ENCODE results near the gene EXOSC10.
A peak's percentile ranks its signal among the peaks of the same experiment; 100 is the strongest.

Gene EXOSC10

DNA sequence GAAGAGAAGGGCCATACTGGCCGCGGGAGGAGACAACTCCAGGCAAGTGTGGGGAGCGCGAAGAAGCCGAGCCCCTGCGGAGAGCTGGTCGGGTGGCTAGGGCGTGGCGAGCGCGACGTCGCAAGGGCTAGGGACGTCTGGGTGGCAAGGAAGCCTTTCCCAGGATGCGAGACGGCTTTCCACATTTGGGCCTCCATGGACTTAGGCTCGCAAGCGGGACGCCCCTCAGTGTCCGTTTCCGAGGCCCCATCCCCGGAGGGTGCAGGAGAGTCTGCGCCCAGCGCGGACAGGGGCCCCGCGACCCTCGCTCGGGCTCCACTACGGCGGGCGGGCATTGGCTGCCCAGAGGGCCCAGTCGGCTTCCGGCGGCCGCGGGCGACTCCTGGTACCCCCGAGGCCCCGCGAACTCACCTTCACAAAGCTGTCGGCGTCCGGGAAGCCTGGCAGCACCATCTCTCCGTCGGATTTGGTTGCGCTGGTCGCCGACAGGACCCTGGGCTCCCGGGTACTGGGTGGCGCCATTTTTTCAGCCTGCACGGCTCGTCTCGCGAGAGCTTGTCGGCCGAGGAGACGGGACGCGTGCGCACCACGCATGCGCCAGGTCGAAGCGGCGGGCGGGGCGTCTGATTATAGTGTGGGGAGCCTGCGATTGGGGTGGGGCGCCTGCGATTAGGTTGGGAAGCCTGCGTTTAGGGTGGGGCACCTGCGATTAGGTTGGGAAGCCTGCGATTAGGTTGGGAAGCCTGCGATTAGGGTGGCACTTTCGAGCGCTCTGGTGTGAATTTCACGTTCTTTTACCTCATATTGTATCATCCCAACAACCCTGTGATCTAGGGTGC is at the start of gene EXOSC10:
Gene EXOSC10 (minus strand): TSS at position 560 of the 839 bp plus-strand sequence. CDS start 38 bp downstream, at position 522.
- DNase-seq: peak; percentile 92

DNA sequence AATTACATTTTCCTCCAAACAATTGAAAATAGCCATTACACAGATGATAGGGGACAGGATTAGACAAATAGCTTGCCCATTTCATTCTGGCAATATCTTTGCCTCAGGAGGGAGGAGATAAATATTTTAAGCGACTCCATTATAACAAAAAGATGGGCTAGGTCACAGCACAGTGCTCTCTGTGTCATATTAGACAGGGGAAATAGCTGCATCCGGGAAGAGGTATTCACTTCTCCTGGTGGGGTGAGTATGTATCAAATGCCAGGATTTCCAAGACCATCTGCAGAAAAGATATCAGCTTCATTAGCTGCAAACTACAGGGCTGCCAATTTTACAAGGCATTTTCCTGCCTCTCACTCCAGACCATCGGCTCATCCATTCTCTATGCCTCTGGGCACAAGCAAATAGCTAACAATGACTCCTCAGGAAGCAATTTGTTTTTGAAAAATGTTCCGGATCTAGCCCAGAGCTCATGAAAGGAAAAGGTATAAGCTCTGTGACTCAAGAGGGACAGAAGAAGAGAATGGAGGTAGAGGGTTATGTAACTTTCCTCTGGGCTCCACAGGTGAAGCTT is 47.6 kb upstream of the EXOSC10 start:
- no peak for DNase-seq

DNA sequence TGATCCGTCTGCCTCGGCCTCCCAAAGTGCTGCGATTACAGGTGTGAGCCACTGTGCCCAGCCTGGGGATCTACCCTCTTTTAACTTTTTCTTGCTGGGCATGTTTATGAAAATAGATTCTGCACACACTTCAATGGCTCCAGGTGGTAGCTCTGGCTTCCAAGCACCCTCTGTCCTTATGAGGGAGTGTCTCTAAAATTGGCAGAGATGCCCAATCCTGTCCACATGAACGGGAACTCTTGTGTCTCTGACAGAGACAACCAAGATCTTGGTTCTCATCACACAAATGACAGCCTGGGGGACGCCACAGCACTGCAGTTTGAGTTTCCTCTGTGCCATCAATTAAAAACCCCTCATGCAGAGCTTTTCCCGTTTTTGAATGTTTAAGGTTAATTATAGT is 46.1 kb upstream of the EXOSC10 start:
- no peak for DNase-seq

DNA sequence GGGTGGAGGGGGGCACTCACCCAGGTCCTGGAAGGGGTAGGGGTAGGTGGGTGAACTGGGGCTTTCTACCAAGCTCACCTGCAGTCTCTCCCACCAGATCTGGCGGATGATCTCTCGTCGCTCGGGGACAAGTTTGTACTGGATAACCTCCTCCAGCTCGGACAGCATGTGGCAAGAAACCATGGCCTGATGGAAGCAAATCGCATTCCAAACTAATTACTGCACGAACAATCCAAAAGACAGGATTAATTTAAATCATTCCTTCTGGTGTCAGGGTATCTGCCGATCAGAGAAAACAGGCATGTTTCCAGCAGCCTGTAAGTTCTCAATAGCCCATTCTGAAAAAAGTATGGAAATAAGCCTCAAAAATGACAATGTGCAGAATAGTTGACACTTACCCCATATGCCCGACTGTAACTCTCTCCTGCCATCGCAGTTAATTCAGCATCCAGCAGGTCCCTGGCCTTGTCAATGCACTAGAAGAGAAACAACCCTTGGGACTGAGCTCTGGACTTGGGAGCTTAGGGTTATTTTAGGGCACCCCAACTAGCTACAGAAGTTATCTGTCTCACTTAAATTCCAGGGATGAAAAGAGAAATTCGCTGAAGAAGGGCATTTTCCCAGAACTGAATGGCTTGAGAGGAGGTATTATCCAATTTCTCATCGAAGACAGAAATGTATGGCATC is 45.0 kb upstream of the EXOSC10 start:
- DNase-seq: no peak

DNA sequence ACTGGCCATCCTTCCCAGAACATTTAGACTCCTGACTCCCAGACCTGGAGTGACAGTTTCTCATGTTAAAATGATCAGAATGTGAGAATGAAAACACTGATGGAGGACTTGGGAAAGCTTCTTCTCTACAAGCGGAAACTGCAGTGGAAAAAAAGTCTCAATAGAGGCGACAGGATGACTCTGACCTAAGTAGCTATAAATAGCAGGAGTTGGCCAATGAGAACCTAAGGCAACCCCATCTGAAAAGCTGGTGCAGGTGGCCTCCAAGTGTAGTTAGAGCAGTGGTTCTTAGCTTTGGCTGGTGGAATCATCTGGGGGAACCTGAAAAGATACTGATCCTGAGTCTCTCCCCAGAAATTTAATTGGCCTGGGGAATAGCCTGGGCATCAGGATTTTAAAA is 44.2 kb upstream of the EXOSC10 start:
- no peak for DNase-seq

DNA sequence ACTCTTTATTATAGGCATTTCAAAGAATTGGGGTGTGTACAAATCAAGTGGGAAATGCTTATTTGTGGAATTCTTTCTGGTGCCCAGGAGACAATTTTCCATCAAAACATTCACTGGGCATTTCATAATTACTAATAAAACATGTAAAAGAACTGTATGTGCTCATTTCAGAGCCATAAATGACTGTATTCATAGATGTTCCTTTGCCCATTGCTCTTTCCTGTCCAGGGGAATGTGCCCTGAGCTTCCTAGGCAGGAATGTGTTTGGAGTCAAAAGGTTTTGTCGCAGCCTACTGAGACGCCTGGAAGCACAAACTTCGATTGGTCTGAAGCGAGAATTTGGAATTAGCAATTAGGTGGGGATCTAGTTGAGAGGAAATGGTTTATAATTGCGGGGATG is 43.7 kb upstream of the EXOSC10 start:
- no peak for DNase-seq

DNA sequence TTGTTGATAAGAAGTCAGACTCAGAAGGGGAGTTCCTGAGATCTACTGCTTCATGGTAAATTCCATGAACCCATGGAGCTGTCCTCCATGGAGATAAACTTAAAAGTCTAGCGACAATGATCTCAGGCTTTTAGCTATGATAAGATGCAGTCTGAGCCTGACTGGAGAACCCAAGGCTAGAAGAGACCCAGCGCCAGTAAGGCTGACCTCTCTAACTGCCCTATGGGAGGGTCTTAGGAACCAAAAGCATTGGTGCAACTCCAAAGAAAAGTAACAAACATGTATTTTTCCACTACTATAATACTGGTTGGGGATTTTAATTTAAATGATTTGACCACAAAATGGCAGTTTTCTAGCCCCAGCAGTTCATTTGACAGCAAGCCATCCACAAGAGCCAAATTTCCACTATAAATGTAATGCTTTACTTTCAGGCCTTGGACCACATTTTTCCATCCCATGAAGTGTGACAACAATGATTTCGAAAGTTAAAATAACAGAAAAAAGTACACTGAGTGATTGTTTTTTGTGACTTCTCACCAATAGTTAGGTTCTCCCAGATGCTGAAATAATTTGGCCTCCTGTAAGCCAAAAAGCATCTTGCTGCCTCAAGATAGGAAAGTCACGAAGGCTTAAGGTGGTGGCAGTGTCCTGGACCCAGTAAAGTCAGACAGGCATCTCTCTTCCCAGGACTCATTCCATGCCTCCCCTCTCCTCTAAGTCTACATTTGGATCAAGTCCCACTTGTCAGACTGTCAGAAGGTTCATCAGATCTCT is 43.1 kb upstream of the EXOSC10 start:
- no peak for DNase-seq

DNA sequence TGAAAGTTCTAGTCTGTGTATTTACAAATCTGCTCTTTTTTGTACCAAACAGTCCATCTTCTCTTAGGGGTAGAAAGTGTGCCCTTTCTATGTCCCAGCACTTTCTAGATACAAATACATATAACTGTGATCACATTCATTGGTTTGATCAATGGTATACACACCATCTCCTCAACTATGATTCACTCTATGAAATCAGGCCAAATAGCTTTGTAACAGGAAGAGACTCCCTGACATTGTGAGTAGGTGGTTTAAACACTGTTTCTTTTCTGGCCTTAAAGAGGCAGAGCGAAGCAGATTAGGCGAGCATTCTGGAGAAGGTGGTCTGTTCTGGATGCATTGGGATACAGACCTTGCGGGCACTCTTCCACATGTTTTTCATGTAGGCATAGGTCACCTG is 39.3 kb upstream of the EXOSC10 start:
- DNase-seq: no peak

DNA sequence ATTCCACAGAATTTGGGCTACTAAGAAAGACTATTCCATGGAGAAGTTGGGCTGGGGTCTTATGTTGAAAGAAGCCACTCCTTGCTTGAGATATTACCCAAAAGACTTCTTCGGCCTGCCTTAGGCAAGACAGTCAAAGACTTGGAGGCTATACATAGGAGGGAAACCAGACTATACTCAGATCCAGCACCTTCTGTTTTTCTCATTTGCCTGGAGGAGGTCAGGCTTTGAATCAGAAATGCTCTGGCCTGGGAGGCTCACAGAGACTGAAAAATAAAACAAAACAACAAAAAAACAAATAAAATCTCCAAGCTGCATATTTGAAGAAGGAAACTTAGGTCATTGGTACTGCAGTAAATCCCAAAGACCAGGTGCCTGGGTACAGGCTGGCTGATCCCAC is 38.4 kb upstream of the EXOSC10 start:
- no peak for DNase-seq

DNA sequence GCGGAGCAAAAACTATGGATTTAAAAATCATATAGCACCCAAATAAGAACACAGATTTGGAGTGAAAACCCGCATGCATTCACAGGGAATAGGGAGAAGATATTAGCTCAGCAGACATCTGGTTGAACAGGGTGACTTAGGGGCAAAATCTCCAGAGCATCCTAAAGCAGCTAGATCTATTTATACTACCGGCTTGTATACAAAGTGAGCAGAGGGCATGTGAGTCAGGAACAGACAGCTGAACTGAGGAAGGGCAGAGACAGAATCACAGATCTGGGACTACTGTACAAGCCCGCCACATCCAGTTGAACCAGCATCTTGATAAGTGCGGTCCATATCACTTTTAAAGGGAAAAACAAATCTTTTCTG is 35.2 kb upstream of the EXOSC10 start:
- no peak for DNase-seq

DNA sequence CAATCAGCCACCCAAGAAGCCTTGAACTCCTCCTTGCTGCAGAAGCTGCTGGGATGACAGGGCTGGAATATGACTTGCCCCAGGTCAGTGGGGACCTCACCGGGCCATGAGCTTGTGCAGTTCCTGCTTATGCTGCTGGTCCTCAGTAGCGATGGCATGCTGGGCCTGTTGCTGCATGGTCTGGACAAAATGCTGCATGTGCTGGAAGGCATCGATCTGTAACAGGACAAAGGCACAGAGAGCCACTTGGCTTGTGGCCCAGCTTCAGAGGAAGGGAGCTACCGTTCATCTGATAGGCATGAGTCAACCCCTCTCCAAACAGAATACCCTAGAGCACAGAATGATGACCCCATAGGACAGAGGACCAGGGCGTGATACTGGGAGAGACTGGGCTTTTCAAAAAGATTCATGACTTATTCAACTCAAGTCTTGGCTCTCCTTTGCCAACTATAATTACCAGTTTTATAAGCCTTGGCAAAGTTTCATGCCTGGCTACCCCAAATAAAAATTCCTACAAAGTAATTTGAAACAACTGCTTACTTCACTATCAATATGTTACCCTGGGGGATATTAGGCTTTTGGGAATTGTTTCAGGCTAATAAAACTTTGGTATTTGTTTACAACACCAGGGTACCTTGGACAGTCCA is 34.7 kb upstream of the EXOSC10 start:
- no peak for DNase-seq

DNA sequence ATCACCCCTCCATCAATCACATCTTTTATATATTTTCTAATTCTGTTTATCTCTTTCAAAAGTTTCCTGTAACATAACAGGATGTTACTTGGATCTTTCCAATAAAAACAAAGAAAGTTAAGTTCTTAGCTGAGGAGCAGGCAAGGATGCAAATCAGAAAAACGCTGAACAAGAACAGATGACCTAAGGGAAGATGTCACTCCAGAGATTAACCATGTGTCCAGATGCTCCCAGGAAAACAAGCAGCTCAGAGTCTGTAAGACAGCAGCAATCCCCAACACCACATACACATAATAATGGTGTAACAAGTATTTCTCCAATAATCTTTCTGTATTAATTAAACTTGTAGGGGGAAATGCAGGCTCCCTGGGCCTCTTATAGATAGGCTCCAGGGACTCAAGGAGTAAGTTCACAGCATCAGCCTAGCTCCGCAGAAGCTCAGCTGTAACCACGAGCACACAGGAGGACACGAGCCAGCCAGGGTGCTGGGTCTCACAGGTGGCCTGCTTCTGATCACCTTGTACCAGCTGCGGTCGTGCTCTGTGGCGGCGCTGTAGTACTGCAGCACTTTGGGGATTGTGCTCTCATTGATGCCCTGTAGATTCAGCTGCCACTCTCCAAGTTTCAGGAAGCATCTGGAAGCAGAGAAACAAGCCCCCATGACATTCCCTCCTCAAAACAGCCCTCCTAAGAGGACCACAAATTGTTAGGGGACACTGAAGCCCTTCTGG is 33.1 kb upstream of the EXOSC10 start:
- DNase-seq: no peak

DNA sequence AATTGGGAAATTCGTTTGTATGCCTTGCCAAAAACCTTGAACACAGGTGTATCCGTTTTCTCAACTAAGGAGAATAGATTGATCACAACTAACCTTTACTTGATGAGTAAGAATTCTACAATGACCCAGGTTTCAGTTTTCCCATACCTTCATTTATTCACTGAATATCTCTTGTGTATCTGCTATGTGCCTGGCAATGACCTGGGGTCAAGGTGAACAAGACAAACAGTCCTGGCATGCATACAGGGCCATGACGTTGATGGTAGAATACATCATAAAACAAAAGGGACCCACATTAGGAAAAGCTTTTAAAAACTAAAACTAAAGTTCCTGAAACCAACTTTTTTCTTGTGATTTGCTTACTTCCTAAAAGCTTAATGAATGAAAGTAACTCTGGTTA is 32.1 kb upstream of the EXOSC10 start:
- no peak for DNase-seq

DNA sequence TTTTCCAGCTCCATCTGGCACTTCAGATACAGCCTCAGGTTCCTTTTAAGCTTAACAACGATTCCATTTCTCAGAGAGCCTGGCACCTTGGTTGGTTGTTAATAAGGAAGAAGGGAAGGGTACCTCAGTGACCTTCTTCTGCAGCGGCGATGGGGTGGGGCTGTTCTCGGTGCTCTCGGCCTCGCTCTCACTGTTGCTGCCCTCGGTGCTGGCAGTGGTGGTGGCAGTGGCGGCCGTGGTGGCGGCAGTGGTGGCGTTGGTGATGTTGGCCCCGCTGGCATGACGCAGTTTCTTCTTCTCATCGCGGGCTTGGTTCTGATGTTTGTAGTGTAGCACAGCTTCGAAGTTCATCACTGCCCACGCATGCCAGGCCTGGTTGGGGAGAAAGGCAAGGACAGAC is 30.7 kb upstream of the EXOSC10 start:
- DNase-seq: no peak

DNA sequence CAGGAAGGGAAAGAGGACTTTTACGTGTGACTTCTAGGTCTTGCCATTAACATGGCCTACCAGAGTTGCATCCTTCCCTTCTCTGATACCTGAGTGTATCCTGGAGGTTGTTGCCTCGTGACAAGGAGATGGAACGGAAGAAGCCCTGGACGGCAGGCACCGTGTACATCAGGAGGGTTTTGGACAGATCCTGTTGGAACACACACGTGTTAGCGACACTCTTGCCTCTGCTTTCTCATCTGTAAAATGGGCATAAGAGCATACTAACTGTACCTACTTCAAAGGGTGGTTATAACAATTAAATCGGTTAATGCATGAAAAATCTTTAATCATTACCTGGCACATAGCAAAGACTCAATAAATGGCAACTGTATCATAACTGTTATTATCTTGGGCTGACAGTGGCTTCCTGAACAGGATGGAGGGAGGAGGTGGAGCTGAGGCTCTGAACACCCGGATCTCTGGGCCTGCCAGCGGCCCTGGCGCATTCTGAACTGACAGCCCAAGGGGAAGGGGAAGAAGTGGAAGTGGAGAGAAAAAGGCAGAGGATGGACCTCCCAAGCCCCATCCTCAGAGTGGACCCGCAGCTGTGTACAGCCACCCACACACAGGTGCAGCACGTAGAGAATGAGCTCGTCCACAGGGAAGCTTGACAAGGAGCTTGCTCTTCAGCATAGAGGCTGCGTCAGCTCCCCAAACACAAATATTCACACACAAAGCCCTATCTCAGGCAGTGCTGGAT is 30.2 kb upstream of the EXOSC10 start:
- no peak for DNase-seq

DNA sequence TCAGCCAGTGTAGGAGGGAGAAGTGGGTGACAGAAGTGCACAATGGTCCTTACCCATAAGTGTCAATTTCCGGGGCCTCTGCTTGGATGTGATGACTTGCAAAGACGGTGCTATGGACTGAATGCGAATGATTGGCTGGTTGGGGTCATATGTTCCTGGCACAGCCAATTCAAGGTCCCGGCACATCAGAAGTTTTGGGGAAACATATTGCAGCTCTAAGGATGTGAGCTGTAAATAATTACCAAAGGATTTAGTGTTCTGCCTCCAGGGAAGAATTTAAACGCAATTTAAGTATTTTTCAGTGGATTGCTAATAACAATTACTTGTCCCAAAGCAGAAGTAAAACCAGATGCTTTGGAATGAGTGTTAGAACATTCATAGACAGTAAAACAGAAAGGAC is 26.9 kb upstream of the EXOSC10 start:
- DNase-seq: no peak

DNA sequence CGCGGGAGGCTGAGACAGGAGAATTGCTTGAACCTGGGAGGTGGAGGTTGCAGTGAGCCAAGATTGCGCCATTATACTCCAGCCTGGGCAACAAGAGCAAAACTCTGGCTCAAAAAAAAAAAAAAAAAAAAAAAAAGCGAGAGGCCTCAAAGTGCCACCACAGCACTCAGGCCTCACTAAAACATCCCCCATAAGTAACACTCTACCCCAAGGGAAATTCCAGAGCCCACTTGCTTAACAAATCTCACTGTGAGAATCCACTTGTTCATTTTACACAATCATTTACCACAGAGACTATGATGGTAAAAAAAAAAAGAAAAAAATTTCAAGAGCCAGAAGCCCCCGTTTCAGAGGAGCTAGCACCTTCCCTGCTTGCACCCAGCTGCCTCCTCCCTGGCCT is 26.3 kb upstream of the EXOSC10 start:
- no peak for DNase-seq

DNA sequence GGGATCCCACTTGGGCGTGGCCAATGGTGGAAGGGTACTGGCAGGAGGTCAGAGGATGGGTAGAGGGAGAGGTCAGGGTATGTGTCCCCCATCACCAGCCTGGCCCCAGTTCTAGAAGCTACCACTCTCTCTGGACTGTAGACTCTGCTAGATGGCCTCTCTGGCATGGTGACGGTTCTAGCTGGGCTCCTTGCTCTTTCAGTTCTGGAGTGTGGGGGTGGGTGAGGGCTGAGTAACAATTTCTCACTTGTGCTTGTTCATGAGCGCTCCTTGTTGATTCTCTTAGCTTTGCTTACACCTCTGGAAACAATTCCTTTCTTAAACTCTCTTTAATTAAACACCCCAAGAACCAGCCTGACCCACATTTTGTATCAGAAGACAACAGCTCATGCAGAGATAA is 25.3 kb upstream of the EXOSC10 start:
- DNase-seq: no peak

DNA sequence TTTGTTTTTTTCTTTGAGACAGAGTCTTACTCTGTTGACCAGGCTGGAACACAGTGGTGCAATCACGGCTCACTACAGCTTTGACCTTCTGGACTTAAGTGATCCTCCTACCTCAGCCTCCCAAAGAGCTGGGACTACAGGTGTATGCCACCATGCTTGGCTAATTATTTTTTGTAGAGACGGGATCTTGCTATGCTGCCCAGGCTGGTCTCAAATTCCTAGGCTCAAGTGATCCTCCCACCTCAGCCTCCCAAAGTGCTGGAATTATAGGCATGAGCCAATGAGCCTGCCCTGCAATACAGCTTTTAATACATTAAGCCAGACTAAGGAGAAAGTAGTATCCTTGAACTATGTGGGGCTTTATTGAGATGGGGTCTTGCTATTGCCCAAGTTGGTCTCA is 16.6 kb upstream of the EXOSC10 start:
- no peak for DNase-seq

DNA sequence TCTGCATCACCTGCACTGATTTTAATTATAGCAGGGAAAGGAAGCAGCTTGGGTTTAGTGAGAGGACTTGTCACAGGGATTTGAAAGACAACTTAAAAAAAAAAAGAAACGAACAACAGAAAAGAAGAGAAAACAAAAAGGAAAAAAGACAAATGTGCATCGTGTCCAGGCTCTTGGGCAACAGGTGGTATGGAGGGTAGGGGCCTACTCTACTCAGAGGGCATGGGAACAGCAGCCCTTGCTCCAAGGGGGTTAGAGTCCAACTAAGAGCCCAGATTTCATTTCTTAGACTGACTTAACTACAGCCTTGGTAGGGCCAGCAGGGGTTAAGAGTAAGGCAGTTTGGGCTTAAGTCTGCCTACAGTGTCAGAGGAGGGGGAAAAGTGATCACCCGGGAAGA is 15.3 kb upstream of the EXOSC10 start:
- no peak for DNase-seq

DNA sequence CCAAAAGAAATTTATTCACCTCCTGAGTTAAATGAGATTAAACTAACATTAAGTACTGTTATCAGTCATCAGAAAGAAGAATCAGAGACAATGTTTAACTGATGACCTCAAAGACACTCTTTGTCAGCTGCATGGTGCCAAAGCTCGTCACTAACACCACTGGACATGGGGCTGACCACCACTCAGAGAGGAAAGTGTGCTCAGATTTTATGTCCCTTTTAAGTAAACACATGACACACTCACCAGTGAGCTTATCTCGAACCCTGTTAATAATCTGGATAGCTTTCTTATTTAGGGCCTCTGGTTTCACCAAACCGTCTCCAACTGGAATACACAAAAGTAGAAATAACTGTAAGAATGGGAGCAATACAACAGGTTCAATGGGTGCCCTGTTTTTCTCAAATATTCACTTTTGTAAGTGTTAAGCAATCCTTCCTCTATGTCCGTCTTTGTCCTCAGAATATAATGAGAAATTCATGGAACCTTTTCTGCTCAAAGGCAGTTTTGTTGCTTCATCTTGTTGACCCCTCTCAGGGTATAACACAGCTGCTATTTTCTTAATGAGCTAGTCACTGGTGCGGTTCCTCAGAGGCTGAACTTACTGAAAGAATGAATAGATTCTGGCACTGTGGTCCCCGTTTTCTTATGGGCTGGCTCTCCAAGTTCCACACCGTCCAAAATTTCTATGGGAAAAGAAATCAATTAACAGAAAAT is 9.5 kb upstream of the EXOSC10 start:
- no peak for DNase-seq

All from CD4-positive, alpha-beta T cell treated with Interferon gamma for 1 hour (primary cell).